Erythroblast (primary cell): ENCODE measurements around the gene NUTF2.

ENCODE experiments used
- GATA1 ChIP-seq: IDR thresholded peaks from 2 replicates; pipeline ENCODE4 v1.6.1; 2011; ENCODE audit warnings: low read depth, mild to moderate bottlenecking, control low read depth, low read length, moderate library complexity
- POLR2A ChIP-seq: IDR thresholded peaks from 2 replicates; pipeline ENCODE4 v1.6.1; 2011; ENCODE audit warnings: mild to moderate bottlenecking, low read length

DNA sequence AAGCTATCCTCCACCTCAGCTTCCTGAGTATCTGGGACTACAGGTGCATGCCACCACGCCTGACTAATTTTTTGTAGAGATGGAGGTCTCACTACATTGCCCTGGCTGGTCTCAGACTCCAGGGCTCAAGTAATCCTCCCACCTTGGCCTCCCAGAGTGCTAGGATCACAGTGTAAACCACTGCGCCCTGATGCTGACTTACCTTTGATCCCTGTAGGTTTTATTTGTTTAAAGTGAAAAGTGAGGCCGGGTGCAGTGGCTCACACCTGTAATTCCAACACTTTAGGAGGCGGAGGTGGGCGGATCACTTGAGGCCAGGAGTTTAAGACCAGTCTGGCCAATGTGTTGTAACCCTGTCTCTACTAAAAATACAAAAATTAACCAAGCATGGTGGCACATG is 55.0 kb downstream of the NUTF2 start:
- TF ChIP-seq POLR2A (no peak), GATA1 (no peak)
